B cell (primary cell): ENCODE measurements around the gene CRB1. TPM values are rescaled to one million over a fixed set of nuclear protein-coding genes. Genes with fewer than 3 reads are reported as not detected.

Experiments used
- ATAC-seq: fragments of 200-7000 bp; cut with Tn5 transposase; one replicate; pipeline ENCODE4 v1.10.0; 2021; ENCODE audit warnings: low read depth, mild to moderate bottlenecking, moderate number of reproducible peaks, moderate library complexity
- CTCF ChIA-PET: fragments of 350-600 bp; sonication (Branson Sonifier 250); formaldehyde crosslinking; loops from one replicate; lab custom pipeline; 2021; ENCODE audit warnings: antibody characterized with exemption, inconsistent platforms; lab: Charles Lee
- POLR2A ChIA-PET: fragments of 350-600 bp; sonication (Branson Sonifier 250); formaldehyde crosslinking; loops from one replicate; lab custom pipeline; 2021; ENCODE audit warnings: antibody characterized with exemption; lab: Charles Lee
- DNase-seq: peaks from one replicate; pipeline ENCODE4 v3.0.0; 2013
- H2AFZ ChIP-seq: 2 replicates; pipeline ENCODE4 v1.6.1; 2012; ENCODE audit warnings: mild to moderate bottlenecking, low read depth, low read length; ENCODE audit not compliant: insufficient read depth, poor library complexity, severe bottlenecking
- H3K27ac ChIP-seq, 2 donors: 1 replicate in 1 of 2; 2 replicates in 1 of 2; pipeline ENCODE4 v1.5.1; 2012 to 2013; ENCODE audit warnings: low read length in 2 of 2, mild to moderate bottlenecking in 2 of 2, moderate library complexity in 1 of 2
- H3K27me3 ChIP-seq, 4 experiments: fragments of 200-600 bp in 1 of 4; sonication (generic) in 1 of 4; replicated peaks in 1 of 4; 1 replicate in 2 of 4; 2 replicates in 2 of 4; pipeline versions ENCODE4 v1.6.1 to v1.7.0; 2013 to 2016; ENCODE audit warnings: low read length in 3 of 4, mild to moderate bottlenecking in 2 of 4, mixed read lengths in 1 of 4, moderate library complexity in 1 of 4; ENCODE audit not compliant: insufficient read depth in 4 of 4, control insufficient read depth in 3 of 4; ENCODE audit errors: control extremely low read depth in 1 of 4
- H3K36me3 ChIP-seq, 2 experiments: replicated peaks in 1 of 2; 1 replicate in 1 of 2; 2 replicates in 1 of 2; pipeline versions ENCODE4 v1.6.1 to v1.7.1; 2013; ENCODE audit warnings: low read length in 1 of 2; ENCODE audit not compliant: insufficient read depth in 2 of 2, control insufficient read depth in 1 of 2; ENCODE audit errors: control extremely low read depth in 1 of 2, extremely low read depth in 1 of 2
- H3K4me1 ChIP-seq, 2 donors: fragments of 200-600 bp in 1 of 2; sonication (generic) in 1 of 2; 1 replicate in 1 of 2; 2 replicates in 1 of 2; pipeline versions ENCODE4 v1.5.1 to v1.6.1; 2013 to 2017; ENCODE audit warnings: low read length in 2 of 2; ENCODE audit not compliant: control insufficient read depth in 2 of 2, insufficient read depth in 2 of 2
- H3K4me2 ChIP-seq: replicated peaks from 2 replicates; pipeline ENCODE3; 2012; ENCODE audit warnings: mild to moderate bottlenecking, low read depth, low read length; ENCODE audit not compliant: poor library complexity, severe bottlenecking
- H3K4me3 ChIP-seq, 5 experiments: fragments of 200-600 bp in 1 of 5; sonication (generic) in 1 of 5; 1 replicate in 3 of 5; 2 replicates in 2 of 5; pipeline versions ENCODE4 v1.5.1 to v1.7.0; 2011 to 2016; ENCODE audit warnings: low read length in 4 of 5, mild to moderate bottlenecking in 4 of 5, low read depth in 2 of 5, control low read depth in 1 of 5, moderate library complexity in 1 of 5; ENCODE audit not compliant: insufficient read depth in 1 of 5; ENCODE audit errors: control extremely low read depth in 1 of 5, extremely low read depth in 1 of 5
- H3K79me2 ChIP-seq: fragments of 200-600 bp; sonication (generic); one replicate; pipeline ENCODE4 v1.6.0; 2016; ENCODE audit warnings: low read length; ENCODE audit not compliant: control insufficient read depth, insufficient read depth
- H3K9ac ChIP-seq: fragments of 200-600 bp; sonication (generic); 2 replicates; pipeline ENCODE4 v1.6.1; 2017; ENCODE audit warnings: mild to moderate bottlenecking, low read length, moderate library complexity
- H3K9me3 ChIP-seq, 3 donors: one replicate each; pipeline versions ENCODE4 v1.6.1 to v1.7.1; 2013; ENCODE audit warnings: low read length in 2 of 3; ENCODE audit not compliant: control insufficient read depth in 2 of 3, insufficient read depth in 1 of 3; ENCODE audit errors: control extremely low read depth in 1 of 3
- H4K20me1 ChIP-seq: 2 replicates; pipeline ENCODE4 v1.6.0; 2012; ENCODE audit warnings: mild to moderate bottlenecking, low read length; ENCODE audit not compliant: insufficient read depth, control insufficient read depth, poor library complexity, severe bottlenecking
- H3K27ac Mint-ChIP-seq: one replicate; pipeline ENCODE4 v1.8.0; 2021; ENCODE audit warnings: mixed read lengths
- H3K27me3 Mint-ChIP-seq: one replicate; pipeline ENCODE4 v1.8.0; 2021; ENCODE audit warnings: mixed read lengths
- H3K4me1 Mint-ChIP-seq: one replicate; pipeline ENCODE4 v1.8.0; 2021; ENCODE audit warnings: mixed read lengths
- H3K4me3 Mint-ChIP-seq: one replicate; pipeline ENCODE4 v1.8.0; 2021; ENCODE audit warnings: mixed read lengths
- H3K9me3 Mint-ChIP-seq: one replicate; pipeline ENCODE4 v1.8.0; 2022; ENCODE audit warnings: mixed read lengths; ENCODE audit not compliant: insufficient read depth
- EZH2 ChIP-seq: IDR thresholded peaks from 2 replicates; pipeline ENCODE4 v1.6.1; 2012; ENCODE audit warnings: borderline replicate concordance, low read depth, mild to moderate bottlenecking, moderate library complexity, low read length; ENCODE audit not compliant: insufficient read depth, poor library complexity, severe bottlenecking
- WGBS: methylation state at CpG from one replicate; pipeline ENCODE4 v1.1.5; 2013; ENCODE audit warnings: missing lambda C conversion rate; ENCODE audit not compliant: insufficient coverage; 5-methylcytosine and 5-hydroxymethylcytosine counted together
- intact Hi-C: fragments of 100-400 bp; cut with micrococcal nuclease; formaldehyde crosslinking; loops from one replicate; pipeline ENCODE4 v1.10.0; 2022
- polyA plus RNA-seq: library from polyadenylated mRNA; depleted of rRNA; stranded (reverse); fragments of >200 nt; gene quantifications from 2 replicates; pipeline ENCODE4 v1.2.3, GENCODE V29; 2012
- total RNA-seq, 2 donors: library from RNA; stranded (reverse); fragments of 120-200 nt in 1 of 2; gene quantifications; 1 replicate in 1 of 2; 2 replicates in 1 of 2; pipeline versions ENCODE4 v1.2.3 to v1.2.4, GENCODE V29; 2013 to 2022
- TF ChIP-seq, protein P1 (sequence below): fragments of 200-600 bp; IDR thresholded peaks from one replicate; pipeline ENCODE4 v1.8.0; 2022; ENCODE audit warnings: antibody characterized with exemption, mild to moderate bottlenecking

The CRB1 gene
- total and polyA plus RNA-seq, 2 donors (not counting 1 experiment from before 2014, with no cell fraction given), result 0.15 TPM; not detected in 1

DNA sequence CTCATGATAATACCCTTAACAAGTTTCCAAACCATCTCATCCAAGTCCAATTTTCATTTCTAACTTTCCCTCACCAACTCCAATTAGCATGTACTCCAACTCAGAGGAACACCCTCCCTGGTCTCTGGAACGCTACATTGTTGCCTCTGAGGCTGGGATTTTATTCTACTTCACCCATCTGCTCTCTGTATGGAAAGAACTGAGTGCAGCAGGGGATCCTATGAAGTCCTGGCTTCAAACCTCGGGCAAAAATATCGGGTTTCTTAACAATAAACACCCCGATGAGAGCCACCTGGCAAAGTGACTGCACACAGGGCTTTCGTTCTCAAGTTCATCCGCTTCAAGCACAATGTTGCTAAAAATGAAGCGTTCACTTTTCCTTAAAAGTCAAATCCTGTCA is 99.6 kb downstream of the CRB1 start:
- Histone ChIP-seq H3K4me3 (no peak overlapping the region), H3K9me3 (no peaks in the 10 kb centered on the region), H3K4me2 (no peak overlapping the region), H3K27me3 (no peaks in the 10 kb centered on the region), H4K20me1 (no peaks in the 10 kb centered on the region), H3K79me2 (no peaks in the 10 kb centered on the region), H3K4me1 (no peaks in the 10 kb centered on the region), H3K36me3 (no peaks in the 10 kb centered on the region), H3K27ac (no peak overlapping the region), H2AFZ (no peak overlapping the region), H3K9ac (no peak overlapping the region)
- Mint-ChIP-seq H3K27me3 (peaks cover 9% of the 10 kb centered on the region), H3K27ac (no peak overlapping the region), H3K9me3 (no peaks in the 10 kb centered on the region), H3K4me3 (no peak overlapping the region), H3K4me1 (no peaks in the 10 kb centered on the region)
- DNase-seq (no peak), ATAC-seq (no peak)
- intact Hi-C loops, result no loop called here
- WGBS, result 94% methylated on average over 5 of the region's 7 CpGs
- TF ChIP-seq, protein P1, sequence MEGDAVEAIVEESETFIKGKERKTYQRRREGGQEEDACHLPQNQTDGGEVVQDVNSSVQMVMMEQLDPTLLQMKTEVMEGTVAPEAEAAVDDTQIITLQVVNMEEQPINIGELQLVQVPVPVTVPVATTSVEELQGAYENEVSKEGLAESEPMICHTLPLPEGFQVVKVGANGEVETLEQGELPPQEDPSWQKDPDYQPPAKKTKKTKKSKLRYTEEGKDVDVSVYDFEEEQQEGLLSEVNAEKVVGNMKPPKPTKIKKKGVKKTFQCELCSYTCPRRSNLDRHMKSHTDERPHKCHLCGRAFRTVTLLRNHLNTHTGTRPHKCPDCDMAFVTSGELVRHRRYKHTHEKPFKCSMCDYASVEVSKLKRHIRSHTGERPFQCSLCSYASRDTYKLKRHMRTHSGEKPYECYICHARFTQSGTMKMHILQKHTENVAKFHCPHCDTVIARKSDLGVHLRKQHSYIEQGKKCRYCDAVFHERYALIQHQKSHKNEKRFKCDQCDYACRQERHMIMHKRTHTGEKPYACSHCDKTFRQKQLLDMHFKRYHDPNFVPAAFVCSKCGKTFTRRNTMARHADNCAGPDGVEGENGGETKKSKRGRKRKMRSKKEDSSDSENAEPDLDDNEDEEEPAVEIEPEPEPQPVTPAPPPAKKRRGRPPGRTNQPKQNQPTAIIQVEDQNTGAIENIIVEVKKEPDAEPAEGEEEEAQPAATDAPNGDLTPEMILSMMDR, result no peak
- TF ChIP-seq EZH2, result no peak
- ChIA-PET CTCF (no interaction called here), POLR2A (no interaction called here)

DNA sequence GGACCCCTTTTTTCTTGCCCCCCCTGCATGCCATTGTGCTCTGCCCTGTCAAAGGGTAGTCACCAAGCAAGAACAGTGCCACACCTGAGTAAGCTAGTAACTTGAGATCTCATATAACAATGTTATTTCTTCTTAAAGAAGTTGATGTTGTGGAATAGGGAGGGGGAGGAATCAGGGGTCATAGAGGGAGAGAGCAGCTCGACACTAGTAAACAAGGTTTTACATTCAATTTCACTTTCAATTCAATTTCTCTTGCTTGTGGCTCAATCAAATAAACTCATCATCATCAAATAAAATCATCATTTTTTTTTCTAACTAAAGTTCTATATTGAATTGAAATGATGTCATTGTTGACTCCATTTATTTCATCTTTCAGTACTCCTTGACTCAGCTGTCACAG is 106.4 kb downstream of the CRB1 start:
- no peaks in the 10 kb centered on the region for H4K20me1 ChIP-seq
- H3K4me1 ChIP-seq, result no peaks in the 10 kb centered on the region
- no peaks in the 10 kb centered on the region for H3K9me3 ChIP-seq
- TF ChIP-seq EZH2, result no peak
- TF ChIP-seq, protein P1, result no peak
- no peaks in the 10 kb centered on the region for H3K36me3 ChIP-seq
- Mint-ChIP-seq H3K4me1 (no peaks in the 10 kb centered on the region), H3K27me3 (peaks cover 15% of the 10 kb centered on the region), H3K4me3 (peak overlapping the region; percentile 10), H3K27ac (no peak overlapping the region), H3K9me3 (no peaks in the 10 kb centered on the region)
- peak overlapping the region; percentile 10 for H2AFZ ChIP-seq
- POLR2A ChIA-PET, result no interaction called here
- no CpG with 5 or more reads among the region's 1 CpG for WGBS
- no peaks in the 10 kb centered on the region for H3K79me2 ChIP-seq
- ATAC-seq, result no peak
- no peak for DNase-seq
- no peak overlapping the region for H3K4me3 ChIP-seq
- H3K9ac ChIP-seq, result no peak overlapping the region
- no peaks in the 10 kb centered on the region for H3K27me3 ChIP-seq
- H3K27ac ChIP-seq, result no peak overlapping the region
- no peak overlapping the region for H3K4me2 ChIP-seq
- CTCF ChIA-PET, result no interaction called here
- intact Hi-C loops, result no loop called here
